Stimulated activated CD4-positive, alpha-beta T cell treated with anti-CD3 and anti-CD28 coated beads, Interleukin-15, amount 100 ng/mL, for 48 hours (primary cell): ENCODE results near the gene HCRTR2.
"Not testable (repeated sequence)": the region's sequence is repeated elsewhere in the genome, so short reads cannot be mapped to it uniquely, and the experiment has no call there.

Experiments used
- DNase-seq, 2 donors: peaks; one replicate each; pipeline ENCODE4 v3.0.0-alpha.2; 2020; ENCODE audit warnings: low read depth in 2 of 2

The HCRTR2 gene

DNA sequence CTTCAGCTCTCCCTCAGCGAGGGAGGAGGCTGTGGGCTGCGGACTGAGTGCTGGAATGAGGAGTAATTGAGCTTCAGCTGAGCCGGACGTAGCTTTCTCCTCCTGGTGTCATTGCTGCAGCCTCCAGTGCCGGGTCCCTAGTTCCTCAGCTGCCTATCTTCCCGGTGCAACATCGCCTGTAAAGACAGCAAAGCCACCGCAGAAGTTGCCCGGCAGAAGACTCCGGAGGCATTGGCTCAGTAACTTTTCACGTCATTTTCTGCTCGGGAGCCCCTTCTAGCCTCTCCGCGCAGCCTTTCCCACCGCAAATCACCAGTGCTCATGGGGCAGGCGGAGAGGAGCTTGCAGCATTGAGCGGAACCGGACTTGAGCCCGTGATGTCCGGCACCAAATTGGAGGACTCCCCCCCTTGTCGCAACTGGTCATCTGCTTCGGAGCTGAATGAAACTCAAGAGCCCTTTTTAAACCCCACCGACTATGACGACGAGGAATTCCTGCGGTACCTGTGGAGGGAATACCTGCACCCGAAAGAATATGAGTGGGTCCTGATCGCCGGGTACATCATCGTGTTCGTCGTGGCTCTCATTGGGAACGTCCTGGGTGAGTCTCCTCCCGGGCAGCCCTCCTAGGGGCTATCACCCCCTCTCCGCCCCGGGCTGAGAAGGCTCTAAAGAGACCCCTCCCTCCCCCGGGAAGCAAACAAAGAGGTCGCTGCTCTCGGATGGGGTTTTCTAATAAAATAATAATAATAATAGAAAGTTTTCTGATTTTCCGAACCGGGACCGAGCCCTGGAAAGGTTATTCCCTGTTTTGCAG lies at the start of gene HCRTR2:
HCRTR2 (plus strand) TSS at position 305 of the 816 bp plus-strand sequence; CDS start at position 378, 73 bp downstream.
- DNase-seq, result no peak

DNA sequence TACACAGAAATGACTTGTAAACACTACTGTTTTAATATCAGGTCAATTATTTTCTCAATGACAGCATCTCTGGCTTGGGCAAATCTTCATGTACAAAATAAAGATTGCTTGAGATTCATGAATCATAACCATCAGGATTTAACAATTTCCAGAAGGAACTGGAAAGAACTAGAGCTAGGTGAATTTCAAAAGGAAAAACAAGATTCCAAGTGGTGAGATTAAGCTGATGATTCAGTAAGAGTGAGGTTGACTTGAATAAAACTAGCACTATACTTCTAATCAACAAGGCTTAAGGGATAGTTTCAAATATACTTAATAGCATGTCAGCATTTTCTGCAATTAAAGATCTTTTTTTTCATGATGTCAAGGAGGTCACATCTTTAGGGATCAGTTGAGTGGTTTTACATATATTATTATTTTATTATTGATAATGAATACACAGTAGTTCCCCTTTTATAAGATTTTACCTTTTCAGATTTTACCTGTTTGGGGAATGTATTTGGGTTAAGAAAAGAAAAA lies 43.5 kb upstream of the HCRTR2 start:
- DNase-seq, result no peak

DNA sequence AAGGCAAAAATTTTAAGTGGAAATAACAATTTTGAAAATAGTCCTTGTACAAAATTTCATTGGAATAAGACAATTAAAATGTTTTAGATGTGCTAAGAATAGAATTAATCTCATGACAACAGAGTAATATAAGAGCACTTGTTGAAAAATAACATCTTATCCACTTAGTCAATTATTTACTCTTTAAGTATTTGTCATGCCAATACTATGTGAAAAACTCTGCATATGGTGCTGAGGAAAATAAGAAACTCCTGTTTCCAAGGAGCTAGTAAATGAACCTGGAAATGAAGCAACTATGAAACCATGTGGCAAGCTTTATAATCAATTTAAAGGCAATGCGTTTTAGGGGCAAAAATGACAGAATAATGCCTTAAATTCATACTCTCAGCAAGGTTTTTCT lies 42.7 kb upstream of the HCRTR2 start:
- DNase-seq, result no peak

DNA sequence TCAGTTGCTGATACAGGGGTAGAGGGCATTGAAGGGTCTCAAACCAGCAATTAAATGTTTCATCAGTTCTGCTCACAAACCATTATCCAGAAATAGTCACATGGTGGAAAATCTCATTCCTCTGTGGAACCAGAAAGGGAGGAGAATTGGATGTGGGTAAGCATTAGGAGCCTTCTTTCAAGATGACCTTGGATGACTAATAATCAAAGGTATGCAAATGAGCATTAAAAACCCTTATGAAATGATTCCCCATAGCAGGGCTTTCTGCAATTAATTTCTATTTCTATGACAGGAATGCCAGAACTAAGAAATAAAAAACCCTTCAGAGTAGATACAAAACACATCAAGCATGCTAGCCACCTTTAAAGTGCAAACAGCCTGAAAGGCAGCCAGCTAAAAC lies 37.4 kb upstream of the HCRTR2 start:
- no peak for DNase-seq

DNA sequence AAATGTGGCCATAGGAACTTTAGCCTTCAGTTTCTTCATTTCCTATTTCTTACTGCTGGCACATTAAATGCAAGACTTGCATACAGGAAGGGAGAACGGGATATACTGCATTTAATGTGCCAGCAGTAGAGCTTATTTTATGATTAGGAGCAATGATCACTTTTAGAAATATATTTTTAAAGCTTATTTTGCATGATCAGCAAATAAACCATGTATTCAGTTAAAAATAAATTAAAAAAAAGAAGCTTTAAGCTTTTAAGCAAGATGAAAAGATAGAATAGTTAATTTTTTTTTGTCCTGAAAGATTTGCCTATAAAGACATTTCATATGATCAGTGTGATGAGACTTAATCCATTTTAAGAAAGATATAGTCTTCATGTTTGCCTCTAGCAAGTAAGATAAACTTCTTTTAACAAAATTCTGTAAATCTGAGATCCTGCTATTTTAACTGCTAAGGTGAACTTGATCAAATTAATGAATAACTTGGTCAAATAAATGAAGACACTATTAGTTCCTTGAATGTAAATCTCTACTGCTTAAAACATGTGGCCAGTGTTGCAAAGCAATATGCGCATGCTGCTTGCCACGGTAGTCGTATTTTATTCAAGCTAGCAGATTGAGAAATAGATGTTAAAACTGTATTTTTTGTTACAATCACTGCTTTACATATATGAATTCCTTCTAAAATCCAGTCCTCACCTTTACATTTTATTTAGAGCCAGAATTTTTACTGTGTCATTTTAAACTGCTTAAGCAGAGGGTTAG lies 36.2 kb upstream of the HCRTR2 start:
- DNase-seq, result no peak

DNA sequence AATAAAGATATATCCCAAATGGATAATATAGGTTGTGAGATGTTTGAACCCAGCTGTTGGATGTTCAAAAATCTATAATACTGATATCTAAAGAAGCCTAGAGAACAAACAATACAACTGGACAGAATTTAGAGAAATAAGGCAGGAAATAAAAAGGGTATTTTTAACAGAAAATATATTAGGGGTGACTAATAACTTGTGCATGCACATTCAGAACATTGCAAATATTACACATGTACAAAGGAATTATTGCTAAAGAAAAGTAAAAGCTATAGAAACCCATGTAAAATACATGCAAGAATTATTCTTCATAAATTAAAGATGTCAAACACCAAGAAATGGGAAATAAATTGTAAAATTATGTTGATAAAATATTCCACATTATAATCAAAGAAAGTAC lies 32.7 kb upstream of the HCRTR2 start:
- no peak for DNase-seq

DNA sequence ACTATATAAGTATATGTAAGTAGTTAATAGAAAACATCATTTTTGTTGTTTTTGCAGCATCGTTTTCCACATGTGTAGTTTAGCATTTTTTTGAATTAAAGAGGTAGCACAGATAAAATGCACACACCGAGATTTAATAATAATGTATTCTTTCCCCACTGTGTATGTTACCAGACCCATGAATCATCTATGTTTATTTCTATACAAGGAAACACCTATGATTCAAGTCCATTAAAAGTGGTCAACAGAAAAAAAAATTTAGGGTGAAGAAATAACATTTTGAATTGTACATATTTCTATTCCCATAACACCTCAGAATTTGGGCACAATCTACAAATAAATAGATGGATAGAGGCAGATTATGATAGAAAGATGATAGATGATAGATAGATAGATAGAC lies 31.7 kb upstream of the HCRTR2 start:
- DNase-seq, result no peak

DNA sequence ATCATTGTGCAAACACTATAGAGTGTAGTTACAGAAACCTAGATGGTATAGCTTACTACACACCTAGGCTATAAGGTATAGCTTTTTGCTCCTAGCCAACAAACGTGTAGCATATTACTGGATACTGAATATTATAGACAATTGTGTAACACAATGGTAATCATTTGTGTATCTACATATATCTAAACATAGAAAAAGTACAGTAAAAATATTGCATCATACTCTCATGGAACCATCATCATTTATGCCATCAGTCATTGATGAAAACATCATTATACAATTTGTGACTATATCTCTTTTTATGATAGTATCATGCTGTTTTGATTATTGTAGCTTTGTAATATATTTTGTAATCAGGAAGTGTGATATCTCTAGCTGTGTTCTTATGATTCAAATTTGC lies 21.0 kb upstream of the HCRTR2 start:
- DNase-seq, result no peak

DNA sequence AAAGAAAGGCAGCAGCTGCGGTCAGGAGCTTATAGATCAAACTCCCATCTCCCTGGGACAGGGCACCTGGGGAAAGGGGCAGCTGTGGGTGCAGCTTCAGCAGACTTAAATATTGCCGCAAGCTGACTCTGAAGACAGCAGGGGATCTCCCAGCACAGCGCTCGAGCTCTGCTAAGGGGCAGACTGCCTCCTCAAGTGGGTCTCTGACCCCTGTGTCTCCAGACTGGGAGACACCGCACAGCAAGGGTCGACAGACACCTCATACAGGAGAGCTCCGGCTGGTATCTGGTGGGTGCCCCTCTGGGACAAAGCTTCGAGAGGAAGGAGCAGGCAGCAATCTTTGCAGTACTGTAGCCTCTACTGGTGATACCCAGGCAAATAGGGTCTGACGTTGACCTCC lies 15.5 kb upstream of the HCRTR2 start:
- DNase-seq, result not testable (repeated sequence)

DNA sequence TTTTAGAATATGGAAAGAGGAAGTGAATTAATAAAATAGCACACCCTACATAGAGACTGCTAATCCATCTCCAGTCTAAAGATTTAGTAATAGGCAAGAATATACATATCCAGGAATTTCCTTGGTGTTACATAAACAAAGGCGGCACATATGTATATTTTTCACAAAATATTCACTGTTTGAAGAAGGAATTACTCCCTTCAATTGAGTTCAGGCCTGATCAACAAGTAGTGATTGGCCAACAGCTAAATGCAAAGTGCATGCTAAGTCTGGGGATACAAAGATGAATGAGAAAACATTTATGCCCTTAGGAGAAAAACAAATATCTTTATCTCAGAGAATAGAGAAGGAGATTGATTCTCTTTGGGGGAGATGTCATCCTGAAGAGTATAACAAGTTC lies 6.5 kb upstream of the HCRTR2 start:
- no peak for DNase-seq

DNA sequence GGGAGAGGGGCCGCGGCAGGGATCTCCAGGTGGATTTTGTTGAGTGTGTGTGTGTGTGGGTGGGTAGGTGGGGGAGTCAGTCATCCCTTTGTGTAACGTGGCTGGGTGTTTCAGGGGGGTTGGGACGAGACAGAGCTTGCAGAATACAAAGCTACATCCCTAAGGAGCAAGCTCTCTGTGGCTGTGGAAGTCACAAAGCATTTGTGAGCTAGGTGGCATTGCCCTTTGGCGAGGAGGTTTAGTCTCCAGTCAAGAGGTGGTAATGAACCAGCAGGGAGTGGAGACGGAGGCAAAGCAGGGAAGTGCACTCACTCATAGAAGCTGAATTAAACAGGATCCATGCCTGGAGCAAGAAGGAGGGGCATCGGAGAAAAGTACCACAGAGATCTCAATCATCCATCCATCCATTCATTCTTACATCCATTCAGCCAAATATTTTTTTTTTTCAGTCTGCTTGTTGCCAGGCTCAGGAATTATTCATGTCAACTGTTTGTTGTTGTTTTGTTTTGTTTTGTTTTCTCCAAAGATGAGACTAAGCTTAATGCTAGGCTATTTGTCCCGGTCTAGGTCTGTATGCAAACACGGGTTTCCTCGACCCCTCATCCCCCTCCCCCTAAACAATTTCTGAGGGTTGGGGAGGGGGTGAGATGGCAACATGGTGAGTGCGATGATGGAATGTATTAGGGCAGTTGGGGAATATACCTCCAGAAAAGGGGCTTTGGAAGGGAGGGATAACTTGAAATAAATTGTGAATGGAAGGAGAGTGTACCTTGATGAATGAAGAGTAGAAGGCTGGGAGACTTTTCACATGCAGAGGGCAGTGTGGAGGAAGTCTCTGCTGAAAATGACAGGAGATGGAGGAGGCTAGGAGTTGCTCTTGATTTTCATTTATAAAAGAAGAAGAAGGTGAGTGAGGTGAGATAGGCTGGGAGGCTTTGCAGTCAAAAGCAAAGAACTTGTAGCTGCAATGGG lies 1.0 kb downstream of the HCRTR2 start:
- DNase-seq, result no peak

DNA sequence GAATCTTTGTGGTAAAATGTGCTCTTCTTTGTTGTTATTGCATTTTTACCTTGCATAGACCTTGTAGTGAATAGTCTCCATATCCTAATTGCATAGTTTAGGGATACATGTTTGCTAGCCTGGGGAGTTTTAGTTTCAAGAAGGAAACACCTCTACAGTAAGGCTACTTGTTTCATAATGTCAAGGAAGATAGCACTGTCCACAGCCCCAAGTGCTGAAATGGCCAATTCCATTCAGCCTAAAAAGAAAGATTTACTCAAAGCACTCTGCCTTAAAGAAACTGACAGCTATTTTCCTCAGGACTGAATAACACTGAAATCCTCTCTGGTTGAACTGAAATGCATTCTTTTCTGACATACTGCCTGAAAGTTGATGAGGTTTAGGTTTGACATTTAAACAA lies 2.6 kb downstream of the HCRTR2 start:
- DNase-seq, result no peak

DNA sequence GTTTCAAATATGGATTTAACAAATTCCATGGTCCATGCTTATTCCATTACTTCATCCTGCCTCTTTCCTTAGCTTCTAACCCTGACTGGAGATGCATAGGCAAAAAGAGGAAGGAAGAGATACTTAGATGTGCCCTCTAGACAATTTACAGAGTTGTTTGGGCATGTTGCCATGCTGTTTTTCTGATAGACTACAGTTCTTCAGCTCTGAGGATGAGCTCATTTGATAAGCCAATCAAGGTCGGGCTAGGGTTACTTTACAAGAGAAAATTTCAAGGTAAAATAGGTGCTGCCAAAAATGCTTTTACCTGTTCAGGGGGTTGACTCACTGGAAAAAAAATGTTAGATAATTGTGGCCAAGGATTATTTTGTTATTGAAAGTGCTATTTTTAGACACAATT lies 5.9 kb downstream of the HCRTR2 start:
- DNase-seq, result no peak

DNA sequence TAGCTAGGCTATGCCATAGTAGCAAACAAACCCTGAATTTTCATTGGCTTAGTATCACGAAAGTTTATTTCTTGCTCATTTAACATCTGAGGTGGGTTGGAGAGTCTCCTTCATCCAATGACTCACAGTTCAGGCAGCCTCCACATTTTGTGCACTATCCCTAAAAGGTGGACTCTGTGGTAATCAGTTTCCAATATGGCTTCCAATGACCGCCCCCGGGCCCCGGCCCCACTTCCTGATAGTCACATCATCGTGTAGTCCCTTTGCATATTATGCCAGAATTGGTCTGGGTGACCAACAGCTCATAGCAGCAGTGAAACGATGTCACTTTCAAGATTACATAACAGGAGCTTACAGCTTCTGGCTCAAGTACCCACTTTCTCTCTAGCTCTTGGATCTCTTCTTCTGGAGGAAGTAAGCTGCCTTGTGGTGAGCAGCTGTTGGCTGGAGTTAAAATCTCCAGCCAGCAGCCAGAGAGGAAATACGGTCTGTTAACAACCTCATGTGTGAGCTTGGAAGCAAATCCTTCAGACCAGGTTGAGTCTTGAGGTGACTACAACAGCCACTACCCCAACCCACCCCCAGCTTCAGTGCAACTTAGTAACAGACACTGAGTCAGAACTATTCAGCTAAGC lies 7.8 kb downstream of the HCRTR2 start:
- DNase-seq, result no peak

DNA sequence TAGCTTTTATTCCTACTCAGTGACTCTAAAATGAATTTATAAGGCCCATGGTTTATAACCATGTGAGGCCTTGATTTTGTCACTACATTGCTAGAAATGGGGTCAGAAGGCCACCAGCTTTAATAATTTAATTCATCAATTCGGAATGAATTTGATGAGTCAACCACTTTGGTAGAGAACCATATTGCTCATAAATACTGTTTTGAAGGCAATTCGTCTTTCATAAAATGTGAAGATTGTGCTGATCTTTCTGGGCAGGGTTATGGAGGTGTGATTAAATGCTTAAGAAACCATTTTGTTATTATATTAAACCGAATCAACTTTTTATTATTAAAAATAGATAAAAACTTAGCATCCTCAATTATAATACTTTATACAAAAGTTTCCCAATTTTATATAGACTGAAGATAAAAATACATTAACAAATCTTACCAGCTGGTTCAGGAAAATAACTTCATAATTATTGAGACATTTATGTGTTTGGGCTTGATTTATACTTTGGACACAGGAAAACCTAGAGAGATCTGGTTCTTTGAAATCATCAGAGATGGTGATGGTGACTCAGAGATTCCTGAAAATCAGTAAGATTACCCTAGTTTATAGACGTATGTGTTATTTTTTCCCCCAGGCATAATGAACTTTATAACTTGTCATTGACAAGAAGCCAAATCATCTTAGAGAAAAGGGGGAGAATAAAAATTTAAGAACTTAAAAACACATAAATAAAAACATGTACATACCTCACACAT lies 10.6 kb downstream of the HCRTR2 start:
- DNase-seq, result no peak

DNA sequence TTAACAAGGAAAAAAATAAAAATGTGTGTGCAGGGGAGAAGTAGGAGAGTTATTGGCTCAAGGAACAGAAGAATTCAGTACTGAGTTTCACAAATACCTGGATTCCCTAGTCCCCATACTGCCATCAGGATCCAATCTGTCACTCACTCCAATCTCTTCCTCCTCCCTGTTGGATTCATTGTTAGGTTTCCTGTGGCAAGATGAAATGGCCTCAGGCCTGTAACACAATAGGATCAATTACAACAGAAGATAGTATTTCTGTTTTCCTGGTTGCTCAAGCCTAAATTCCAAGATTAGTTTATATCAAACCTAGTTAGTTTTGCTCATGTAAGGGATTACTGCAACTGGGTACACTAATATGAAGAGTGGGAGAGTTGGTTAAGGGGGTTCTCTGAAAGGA lies 24.4 kb downstream of the HCRTR2 start:
- DNase-seq, result no peak

DNA sequence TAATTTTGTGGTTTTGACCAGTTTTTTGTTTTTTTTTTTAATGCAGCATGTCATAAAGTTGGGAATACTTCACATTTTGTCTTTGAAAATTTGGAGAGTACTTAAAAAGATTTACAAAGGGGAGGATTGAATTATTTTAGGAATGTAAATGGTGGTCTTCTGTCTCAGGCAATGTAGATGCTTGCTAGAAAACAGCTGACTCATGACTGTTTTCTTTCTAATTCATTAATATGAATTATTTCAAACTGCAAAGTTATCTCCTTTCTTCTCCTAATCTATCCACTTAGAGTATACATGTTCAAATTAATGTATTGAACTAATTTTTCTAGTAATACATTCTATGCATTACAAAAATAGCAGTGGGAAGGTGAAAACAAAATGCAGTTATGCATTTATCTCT lies 24.9 kb downstream of the HCRTR2 start:
- DNase-seq, result no peak

DNA sequence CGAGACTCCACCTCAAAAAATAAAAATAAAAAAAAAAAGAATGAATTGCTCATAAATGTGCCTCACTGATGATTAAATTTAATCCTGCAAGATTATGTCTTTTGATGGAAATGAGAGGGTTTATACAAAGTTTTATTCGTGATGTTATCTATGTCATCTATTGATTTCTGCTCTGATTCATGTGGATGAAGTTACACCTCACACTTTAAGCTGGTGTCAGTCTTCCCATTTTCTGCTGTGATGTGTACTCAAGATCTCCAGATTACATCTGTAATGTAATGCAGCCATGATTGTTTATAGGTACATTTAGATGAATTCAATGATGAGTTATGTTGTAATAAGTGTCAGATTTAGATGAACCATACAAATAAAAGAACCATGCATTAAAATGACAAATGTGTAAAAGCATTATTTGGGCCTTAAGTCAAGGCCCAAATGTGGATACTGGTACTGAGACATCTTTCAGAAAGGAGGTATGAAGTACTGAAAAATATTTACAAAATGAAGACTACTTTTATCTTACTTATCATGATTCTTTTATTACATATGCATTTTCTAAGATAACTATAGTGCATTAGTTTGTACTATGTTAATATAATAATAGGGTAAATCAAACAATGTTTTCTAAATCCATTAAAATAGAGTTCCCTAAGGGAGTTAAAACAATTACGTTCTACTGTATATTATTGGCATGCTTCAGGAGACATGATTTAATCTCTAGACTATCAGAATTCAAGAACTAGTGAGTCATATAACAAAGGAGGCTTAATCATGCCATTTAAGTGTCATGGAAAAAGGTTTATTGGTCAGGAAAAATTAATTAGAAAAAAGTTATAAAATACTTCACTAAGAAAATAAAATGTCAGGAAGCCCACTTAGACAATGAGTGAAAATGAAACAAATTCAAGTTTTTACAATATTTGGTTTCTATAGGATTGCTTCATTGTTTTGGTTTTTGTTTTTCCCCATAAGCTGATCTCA lies 34.5 kb downstream of the HCRTR2 start:
- DNase-seq, result no peak

DNA sequence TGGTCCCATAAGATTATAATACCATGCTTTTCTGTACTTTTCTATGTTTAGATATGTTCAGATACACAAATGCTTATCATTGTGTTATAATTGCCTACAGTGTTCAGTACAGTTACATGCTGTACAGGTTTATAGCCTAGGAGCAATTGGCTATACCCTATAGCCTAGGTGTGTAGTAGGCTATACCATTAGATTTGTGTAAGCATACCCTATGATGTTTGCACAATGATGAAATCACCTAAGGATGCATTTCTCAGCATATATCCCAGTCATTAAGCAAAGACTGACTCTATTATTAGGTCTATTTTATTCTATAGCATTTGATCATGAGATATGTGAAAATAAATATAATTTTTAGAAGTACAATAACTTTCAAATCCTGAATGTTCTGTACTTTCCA lies 36.6 kb downstream of the HCRTR2 start:
- DNase-seq, result no peak
